ENCODE measurements around the gene KCTD1. TPM values are rescaled to one million over a fixed set of nuclear protein-coding genes. Genes with fewer than 3 reads are reported as not detected.

Gene KCTD1
- total and polyA plus RNA-seq, 4 donors, result 4.0 to 17.5 (median 9.2) TPM

GRCh38 chr18:26424428-26425147, 123.8 kb downstream of the KCTD1 start:
- Histone ChIP-seq H3K27me3 (ENCODE audit: control insufficient read depth in 3 of 3, insufficient read depth in 3 of 3, low read length in 2 of 3) (no peaks in the 10 kb centered on the region), H3K4me1 (ENCODE audit: control insufficient read depth in 5 of 5, insufficient read depth in 5 of 5, low read length in 5 of 5) (no peaks in the 10 kb centered on the region), H3K27ac (ENCODE audit: low read depth in 1 of 2, low read length in 1 of 2) (no peak overlapping the region), H3K9me3 (ENCODE audit: control insufficient read depth in 4 of 4, insufficient read depth in 3 of 4, low read length in 3 of 4) (peaks cover 0 to 1% (median 0%) of the 10 kb centered on the region in 4 donors), H3K9ac (ENCODE audit: insufficient read depth in 1 of 2, low read length in 2 of 2) (no peak overlapping the region), H3K4me3 (no peak overlapping the region), H3K36me3 (ENCODE audit: control insufficient read depth in 4 of 4, insufficient read depth in 4 of 4, low read length in 4 of 4) (no peaks in the 10 kb centered on the region)
- no peak for DNase-seq
- TF ChIP-seq, protein P1, sequence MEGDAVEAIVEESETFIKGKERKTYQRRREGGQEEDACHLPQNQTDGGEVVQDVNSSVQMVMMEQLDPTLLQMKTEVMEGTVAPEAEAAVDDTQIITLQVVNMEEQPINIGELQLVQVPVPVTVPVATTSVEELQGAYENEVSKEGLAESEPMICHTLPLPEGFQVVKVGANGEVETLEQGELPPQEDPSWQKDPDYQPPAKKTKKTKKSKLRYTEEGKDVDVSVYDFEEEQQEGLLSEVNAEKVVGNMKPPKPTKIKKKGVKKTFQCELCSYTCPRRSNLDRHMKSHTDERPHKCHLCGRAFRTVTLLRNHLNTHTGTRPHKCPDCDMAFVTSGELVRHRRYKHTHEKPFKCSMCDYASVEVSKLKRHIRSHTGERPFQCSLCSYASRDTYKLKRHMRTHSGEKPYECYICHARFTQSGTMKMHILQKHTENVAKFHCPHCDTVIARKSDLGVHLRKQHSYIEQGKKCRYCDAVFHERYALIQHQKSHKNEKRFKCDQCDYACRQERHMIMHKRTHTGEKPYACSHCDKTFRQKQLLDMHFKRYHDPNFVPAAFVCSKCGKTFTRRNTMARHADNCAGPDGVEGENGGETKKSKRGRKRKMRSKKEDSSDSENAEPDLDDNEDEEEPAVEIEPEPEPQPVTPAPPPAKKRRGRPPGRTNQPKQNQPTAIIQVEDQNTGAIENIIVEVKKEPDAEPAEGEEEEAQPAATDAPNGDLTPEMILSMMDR (IDR thresholded peaks at IDR 0.05; ENCODE audit: control extremely low read depth, extremely low read depth), result no peak
- no peak for ATAC-seq (ENCODE audit: insufficient read depth, low FRiP score)
- WGBS, 2 donors, result 84 to 90% methylated on average over 4 of the region's 4 CpGs

- ATAC-seq (ENCODE audit: insufficient read depth, low FRiP score) (no peak), DNase-seq (no peak)
- Histone ChIP-seq H3K9me3 (ENCODE audit: control insufficient read depth in 4 of 4, insufficient read depth in 3 of 4, low read length in 3 of 4) (peaks cover 0 to 1% (median 0%) of the 10 kb centered on the region in 4 donors), H3K4me3 (no peak overlapping the region), H3K27ac (ENCODE audit: low read depth in 1 of 2, low read length in 1 of 2) (no peak overlapping the region), H3K9ac (ENCODE audit: insufficient read depth in 1 of 2, low read length in 2 of 2) (no peak overlapping the region), H3K4me1 (ENCODE audit: control insufficient read depth in 5 of 5, insufficient read depth in 5 of 5, low read length in 5 of 5) (no peaks in the 10 kb centered on the region), H3K36me3 (ENCODE audit: control insufficient read depth in 4 of 4, insufficient read depth in 4 of 4, low read length in 4 of 4) (no peaks in the 10 kb centered on the region), H3K27me3 (ENCODE audit: control insufficient read depth in 3 of 3, insufficient read depth in 3 of 3, low read length in 2 of 3) (no peaks in the 10 kb centered on the region)
- WGBS, 2 donors, result 90 to 92% methylated on average over 6 of the region's 6 CpGs
- TF ChIP-seq, protein P1 (IDR thresholded peaks at IDR 0.05; ENCODE audit: control extremely low read depth, extremely low read depth), result no peak
Observed at GRCh38 chr18:26422472-26423162, 125.7 kb downstream of the KCTD1 start.

GRCh38 chr18:26421931-26422330, 126.4 kb downstream of the KCTD1 start:
- no peaks in the 10 kb centered on the region for H3K4me1 ChIP-seq (ENCODE audit: control insufficient read depth in 5 of 5, insufficient read depth in 5 of 5, low read length in 5 of 5)
- H3K4me3 ChIP-seq, result no peak overlapping the region
- H3K27me3 ChIP-seq (ENCODE audit: control insufficient read depth in 3 of 3, insufficient read depth in 3 of 3, low read length in 2 of 3), result no peaks in the 10 kb centered on the region
- 86 to 88% methylated on average over 9 of the region's 9 CpGs for WGBS, 2 donors
- H3K9me3 ChIP-seq (ENCODE audit: control insufficient read depth in 4 of 4, insufficient read depth in 3 of 4, low read length in 3 of 4), result peaks cover 0 to 1% (median 0%) of the 10 kb centered on the region in 4 donors
- H3K36me3 ChIP-seq (ENCODE audit: control insufficient read depth in 4 of 4, insufficient read depth in 4 of 4, low read length in 4 of 4), result no peaks in the 10 kb centered on the region
- DNase-seq, result no peak
- no peak for ATAC-seq (ENCODE audit: insufficient read depth, low FRiP score)
- TF ChIP-seq, protein P1 (IDR thresholded peaks at IDR 0.05; ENCODE audit: control extremely low read depth, extremely low read depth), result no peak
- H3K9ac ChIP-seq (ENCODE audit: insufficient read depth in 1 of 2, low read length in 2 of 2), result no peak overlapping the region
- no peak overlapping the region for H3K27ac ChIP-seq (ENCODE audit: low read depth in 1 of 2, low read length in 1 of 2)
